GM18508 (cell line): ENCODE measurements around the gene INTS3.
"Not testable (repeated sequence)": the region's sequence is repeated elsewhere in the genome, so short reads cannot be mapped to it uniquely, and the experiment has no call there.

ENCODE experiments used
- ATAC-seq: cut with Tn5 transposase; IDR thresholded peaks from one replicate; pipeline ENCODE4 v1.9.1; 2021; ENCODE audit warnings: moderate number of reproducible peaks; ENCODE audit not compliant: insufficient read depth, unreplicated experiment

Gene INTS3

GRCh38 chr1:153776845-153777370 lies 49.1 kb downstream of the INTS3 start:
- ATAC-seq, result no peak

- ATAC-seq, result no peak
Measured at GRCh38 chr1:153777648-153778047, 49.8 kb downstream of the INTS3 start.

- ATAC-seq, result no peak
Measured at GRCh38 chr1:153778051-153778823, 50.4 kb downstream of the INTS3 start.

- no peak for ATAC-seq
Measured at GRCh38 chr1:153778824-153779519, 51.1 kb downstream of the INTS3 start.

GRCh38 chr1:153779781-153780541 lies 52.1 kb downstream of the INTS3 start:
- no peak for ATAC-seq

GRCh38 chr1:153780551-153780950 lies 52.7 kb downstream of the INTS3 start:
- no peak for ATAC-seq

GRCh38 chr1:153782648-153783047 lies 54.8 kb downstream of the INTS3 start:
- ATAC-seq, result not testable (repeated sequence)

- peak; percentile 64 for ATAC-seq
Measured at GRCh38 chr1:153783233-153784190, 55.7 kb downstream of the INTS3 start.

GRCh38 chr1:153786038-153786790 lies 58.4 kb downstream of the INTS3 start:
- no peak for ATAC-seq

- no peak for ATAC-seq
Measured at GRCh38 chr1:153789478-153790034, 61.7 kb downstream of the INTS3 start.

- ATAC-seq, result no peak
Measured at GRCh38 chr1:153790313-153790965, 62.6 kb downstream of the INTS3 start.

GRCh38 chr1:153790966-153791647 lies 63.3 kb downstream of the INTS3 start:
- peak; percentile 57 for ATAC-seq

- ATAC-seq, result peak; percentile 1
Measured at GRCh38 chr1:153791648-153792253, 63.9 kb downstream of the INTS3 start.

- no peak for ATAC-seq
Measured at GRCh38 chr1:153792631-153793041, 64.8 kb downstream of the INTS3 start.

GRCh38 chr1:153793261-153793972 lies 65.6 kb downstream of the INTS3 start:
- no peak for ATAC-seq

- no peak for ATAC-seq
Measured at GRCh38 chr1:153793973-153794615, 66.2 kb downstream of the INTS3 start.
